Measurements from ENCODE around the gene SMIM33.
"Not testable (repeated sequence)": the region's sequence is repeated elsewhere in the genome, so short reads cannot be mapped to it uniquely, and the experiment has no call there.

The SMIM33 gene

GRCh38 chr5:139457653-139458306 is 13.0 kb upstream of the SMIM33 start:
- DNase-seq = no peak

DNA sequence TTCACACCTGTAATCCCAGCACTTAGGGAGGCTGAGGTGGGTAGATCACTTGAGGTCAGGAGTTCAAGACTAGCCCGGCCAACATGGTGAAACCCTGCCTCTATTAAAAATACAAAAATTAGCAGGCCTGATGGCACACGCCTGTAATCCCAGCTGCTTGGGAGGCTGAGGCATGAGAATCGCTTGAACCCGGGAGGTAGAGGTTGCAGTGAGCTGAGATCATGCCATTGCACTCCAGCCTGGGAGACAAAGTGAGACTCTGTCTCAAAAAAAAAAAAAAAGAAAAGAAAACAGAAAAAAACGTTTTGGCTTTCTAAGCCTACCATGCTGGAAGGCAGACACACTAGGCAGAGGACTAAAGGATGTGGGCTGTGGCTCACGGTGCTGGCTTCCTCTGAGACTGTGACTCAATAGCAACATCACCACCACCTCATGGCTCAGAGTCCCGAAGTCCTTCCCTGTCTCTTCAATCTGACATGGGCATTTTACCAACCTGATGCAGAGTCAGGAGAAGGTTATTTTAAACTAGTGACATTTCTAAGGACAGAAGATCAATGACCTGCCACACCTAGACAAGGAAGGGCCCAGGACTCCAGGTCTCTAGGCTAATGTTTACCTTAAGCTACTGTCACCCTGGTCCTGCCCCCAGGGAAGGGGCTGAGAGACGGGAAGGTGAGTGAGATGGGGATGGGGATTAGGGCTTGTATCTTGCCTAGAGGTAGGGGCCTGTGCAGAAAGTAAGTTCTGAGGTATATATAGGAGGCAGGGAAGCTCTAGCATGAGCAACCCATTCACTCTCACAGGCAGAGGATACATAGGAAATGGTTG is 12.0 kb upstream of the SMIM33 start:
- peak; percentile 71 for DNase-seq

DNA sequence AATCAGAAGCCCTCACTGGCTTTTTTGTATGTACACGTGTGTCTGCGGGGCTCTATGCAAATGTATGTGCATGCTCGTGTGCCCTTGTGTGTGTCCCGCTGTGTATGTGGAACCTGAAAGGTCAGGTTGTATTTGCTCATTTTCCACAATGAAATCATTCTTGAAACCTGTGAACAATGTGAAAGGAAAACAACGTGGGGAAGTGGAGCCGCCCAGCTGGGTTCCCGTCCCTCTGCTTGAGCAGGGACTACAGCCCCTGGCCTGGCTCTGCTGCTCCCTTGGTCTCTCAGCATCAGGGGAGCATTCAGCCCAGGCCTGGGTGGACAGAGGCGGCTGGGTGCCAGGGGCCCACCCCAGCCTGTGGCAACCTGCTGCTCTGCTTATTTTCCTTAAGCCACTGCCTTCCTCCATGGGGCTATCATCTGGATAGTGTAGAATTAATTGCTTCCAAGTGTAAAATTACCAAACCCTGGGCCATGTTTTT is 11.3 kb upstream of the SMIM33 start:
- no peak for DNase-seq

DNA sequence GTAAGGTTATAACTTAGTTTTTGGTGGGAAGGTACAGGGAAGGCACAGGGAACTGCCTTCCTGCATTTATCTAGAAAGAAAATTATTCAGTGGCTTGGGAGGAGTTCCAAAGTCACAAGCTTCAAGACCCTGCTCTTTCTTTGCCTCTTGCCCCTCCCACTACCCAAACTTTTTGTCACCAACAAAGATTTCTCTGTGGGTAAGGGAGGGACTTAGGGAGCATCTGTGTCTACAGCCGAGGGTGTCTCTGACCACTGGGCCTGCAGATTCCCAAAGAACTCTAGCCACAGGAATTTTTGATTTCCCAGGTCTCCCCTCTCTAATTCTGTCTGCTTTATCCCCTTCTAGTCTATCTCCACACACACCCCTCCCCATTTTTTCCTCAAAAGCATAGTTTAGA is 10.3 kb upstream of the SMIM33 start:
- DNase-seq = no peak

DNA sequence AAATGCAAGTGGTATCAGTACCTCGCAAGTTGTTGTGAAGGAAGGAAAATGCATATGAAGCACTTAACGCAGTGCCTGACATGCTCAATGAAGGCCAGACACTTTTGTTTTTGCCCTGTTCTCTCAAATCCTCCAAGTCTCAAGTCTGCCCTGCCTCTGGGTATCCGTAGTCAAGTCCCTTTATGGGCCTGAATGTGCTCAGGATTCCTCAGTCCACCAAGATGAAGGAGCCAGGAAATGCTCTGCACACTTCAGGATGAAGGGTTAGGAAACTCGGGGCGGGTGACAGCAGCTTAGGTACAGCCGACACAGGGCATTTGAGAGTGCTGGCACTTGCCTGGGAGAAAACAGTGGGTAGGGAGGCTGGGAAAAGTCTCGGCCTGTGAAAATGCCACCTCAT is 9.6 kb upstream of the SMIM33 start:
- no peak for DNase-seq

GRCh38 chr5:139461698-139462097 is 9.1 kb upstream of the SMIM33 start:
- no peak for DNase-seq

GRCh38 chr5:139462586-139463276 is 8.1 kb upstream of the SMIM33 start, which contains the start of gene ECSCR:
Gene ECSCR, minus strand, starts transcription at chr5:139462743. Its CDS starts 73 bp downstream, at chr5:139462670.
- no peak for DNase-seq

DNA sequence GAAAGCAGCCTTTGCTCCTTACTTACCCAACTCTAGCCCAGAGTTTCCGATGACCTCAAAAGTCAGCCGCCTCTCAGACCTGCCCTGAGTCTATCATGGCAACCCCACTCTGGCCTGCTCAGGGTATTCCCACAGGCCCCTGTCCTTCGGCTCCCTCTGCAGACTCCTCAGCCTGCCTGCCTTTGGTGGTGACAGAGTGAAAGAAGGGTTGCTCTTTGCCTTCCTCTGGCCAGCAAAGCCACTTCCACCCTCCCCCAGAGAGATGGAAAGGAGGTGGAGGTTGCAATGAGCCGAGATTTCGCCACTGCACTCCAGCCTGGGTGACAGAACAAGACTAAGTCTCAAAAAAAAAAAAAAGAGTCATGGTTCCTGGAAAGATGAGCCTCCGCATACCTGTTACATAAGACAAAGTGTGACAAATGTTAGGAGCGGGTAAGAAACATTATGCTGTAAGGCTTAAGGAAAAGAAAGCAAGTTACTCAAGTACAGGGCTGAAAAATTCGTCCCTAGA is 2.3 kb upstream of the SMIM33 start:
- DNase-seq = no peak

DNA sequence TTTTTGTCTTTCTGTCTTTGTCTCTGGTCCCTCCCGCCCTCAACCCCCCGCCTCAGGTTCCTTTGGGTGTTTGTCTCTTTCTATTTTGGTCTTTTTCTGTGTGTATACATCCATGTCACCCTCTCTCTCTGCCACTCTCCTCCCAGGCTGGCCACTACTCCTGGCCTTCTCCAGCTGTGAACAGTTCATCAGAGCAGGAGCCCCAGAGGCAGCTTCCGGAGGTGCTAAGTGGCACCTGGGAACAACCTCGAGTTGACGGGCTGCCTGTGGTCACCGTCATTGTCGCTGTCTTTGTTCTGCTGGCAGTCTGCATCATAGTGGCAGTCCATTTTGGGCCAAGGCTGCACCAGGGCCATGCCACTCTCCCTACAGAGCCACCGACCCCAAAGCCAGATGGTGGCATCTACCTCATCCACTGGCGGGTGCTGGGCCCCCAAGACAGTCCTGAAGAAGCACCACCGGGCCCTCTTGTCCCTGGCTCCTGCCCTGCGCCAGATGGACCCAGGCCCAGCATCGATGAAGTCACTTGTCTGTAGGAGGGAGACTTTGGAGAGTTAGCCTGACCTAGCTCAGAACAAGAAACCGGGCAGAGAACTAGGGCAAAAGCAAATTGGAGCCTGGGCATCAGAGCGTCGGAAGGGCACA is 1.7 kb downstream of the SMIM33 start:
- DNase-seq = no peak

DNA sequence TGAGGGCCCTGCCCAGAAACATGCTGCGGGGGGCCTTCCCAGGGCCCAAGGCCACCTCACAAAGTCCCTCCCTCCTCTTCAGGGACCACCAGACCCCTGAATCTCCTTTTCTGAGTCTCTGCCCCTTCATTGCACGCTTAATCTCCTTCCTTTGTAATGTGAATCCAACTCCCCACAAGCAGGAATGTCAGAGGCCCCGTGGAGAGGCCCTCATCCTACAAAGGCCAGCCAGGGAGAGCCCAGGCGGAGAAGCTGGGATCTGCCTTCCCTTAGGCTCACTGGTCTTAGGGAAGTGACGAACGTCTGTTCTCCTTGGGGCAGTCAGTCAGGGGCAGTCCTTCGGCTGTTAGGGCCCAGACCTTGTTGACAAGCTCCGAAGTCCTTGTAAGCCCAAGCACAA is 2.3 kb downstream of the SMIM33 start:
- DNase-seq = no peak

DNA sequence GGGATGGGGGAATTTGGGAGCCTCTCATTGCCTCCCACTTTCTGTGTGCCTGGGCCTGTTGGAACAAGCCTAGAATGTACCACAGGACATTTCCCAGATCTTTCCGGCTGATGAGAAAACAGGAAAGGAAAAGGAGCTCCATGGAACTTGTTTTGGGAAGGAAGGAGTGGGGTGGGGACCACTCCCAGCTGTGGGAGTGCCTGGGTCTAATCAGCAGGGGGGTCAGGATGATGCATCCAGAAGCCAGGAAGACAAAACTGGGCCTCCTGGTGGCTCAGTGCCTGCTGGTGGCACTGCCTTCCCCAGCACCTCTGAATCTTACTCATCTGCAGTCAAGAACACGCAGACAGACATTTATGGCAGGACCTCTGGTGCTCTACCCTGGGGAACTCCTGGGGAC is 2.8 kb downstream of the SMIM33 start:
- no peak for DNase-seq

GRCh38 chr5:139474890-139475791 is 4.3 kb downstream of the SMIM33 start:
- no peak for DNase-seq

GRCh38 chr5:139475865-139476617 is 5.2 kb downstream of the SMIM33 start:
- no peak for DNase-seq

- not testable (repeated sequence) for DNase-seq
Measured at GRCh38 chr5:139478657-139479423, 8.0 kb downstream of the SMIM33 start.

GRCh38 chr5:139479729-139480128 is 8.9 kb downstream of the SMIM33 start:
- not testable (repeated sequence) for DNase-seq

DNA sequence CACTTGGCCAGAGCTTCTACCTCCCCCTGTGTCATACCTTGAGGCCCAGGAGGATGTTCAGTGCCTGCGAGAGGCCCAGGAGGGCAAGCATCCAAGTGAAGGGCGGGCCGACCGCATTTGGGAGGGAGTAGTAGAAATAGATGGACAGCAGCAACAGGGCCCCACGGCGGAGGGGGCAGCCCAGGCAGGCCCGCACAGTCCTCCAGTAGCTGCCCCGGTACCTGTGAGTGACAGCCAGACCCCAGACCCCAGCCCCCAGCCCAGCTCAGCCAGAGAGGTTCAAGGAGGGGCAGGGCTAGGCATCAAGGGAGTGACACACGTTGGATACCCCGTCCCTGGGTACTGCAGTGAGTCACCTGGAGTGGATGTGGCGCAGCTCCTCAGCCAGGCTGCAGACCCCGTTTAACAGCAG is 10.3 kb downstream of the SMIM33 start:
- peak; percentile 34 for DNase-seq

GRCh38 chr5:139481580-139482049 is 10.8 kb downstream of the SMIM33 start:
- no peak for DNase-seq

DNA sequence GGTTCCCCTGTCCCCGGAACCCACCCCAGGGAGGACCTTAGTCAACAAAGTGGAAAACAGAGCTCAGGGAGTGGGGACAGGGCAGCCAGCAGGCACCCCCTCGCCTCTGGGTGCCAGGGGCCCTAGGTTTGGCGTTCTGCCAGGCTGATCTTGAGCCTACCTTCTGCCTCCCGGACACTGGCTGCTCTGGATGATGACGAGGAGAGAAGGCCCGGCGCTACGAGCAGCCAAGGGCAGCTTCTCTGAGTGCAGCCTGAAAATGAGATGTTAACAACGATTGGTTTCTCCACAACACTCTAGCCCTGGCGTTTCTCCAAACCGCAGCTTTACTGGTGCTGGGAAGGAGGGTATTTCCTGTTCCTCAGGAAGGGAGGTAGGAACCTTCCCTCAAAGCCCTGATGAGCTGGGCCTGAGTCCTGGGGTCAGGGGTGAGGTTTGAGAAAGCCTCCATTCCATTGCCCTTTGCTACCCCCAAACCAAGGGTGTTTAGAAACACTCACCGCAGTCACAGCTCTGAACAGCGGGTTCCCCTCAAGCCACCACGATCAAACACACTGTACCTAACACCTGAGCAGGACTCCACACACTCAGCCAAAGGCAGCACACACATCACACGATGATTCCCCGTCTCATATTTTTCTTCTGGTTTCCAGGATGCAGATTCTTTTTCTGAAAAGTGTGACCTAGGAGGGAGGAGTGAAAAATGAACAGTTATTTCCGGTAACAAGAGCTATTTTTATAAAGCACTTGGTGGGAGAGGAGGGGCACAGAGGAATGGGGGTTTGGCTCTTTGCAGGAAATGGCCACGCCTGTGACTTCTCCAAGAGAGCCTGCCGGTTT is 11.5 kb downstream of the SMIM33 start, which contains the start of gene STING1:
TSS of gene STING1 (minus strand) at position 709 of the 840 bp plus-strand sequence. CDS start 1,054 bp downstream, outside the sequence.
- peak; percentile 42 for DNase-seq

GRCh38 chr5:139482890-139483208 is 12.0 kb downstream of the SMIM33 start:
- not testable (repeated sequence) for DNase-seq
